Measurements from ENCODE around the gene NEGR1. TPM values are rescaled to one million over a fixed set of nuclear protein-coding genes. Genes with fewer than 3 reads are reported as not detected.

NEGR1 gene
- total and polyA plus RNA-seq, 2 experiments from 2014 or later, result 0.57 to 0.94 TPM

DNA sequence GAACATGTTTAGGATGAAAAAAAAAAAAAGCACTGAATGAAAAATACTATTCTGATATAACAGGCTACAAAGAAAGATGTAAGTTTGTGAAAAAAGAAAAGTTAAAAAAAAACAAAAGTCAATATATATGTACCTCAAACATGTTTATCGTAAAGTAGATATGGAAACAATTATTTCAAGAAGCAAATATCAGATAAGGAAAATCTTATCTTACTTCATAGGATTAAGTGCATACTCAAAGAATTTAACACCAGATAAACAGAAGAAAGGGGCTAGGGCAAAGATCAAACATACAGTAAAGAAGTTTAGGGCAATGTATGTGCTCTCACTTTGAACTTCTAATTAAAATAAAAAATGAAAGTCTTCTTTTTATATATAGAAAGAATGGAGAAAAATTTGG is 75.3 kb downstream of the NEGR1 start (continued):
- TF ChIP-seq NANOG (IDR thresholded peaks at IDR 0.05; ENCODE audit: borderline replicate concordance) (no peak), EZH2 (IDR thresholded peaks at IDR 0.05; ENCODE audit: low read depth, unreplicated experiment) (no peak), CREB1 (CRISPR knock-in tag; IDR thresholded peaks at IDR 0.05; ENCODE audit: low read depth) (no peak)

DNA sequence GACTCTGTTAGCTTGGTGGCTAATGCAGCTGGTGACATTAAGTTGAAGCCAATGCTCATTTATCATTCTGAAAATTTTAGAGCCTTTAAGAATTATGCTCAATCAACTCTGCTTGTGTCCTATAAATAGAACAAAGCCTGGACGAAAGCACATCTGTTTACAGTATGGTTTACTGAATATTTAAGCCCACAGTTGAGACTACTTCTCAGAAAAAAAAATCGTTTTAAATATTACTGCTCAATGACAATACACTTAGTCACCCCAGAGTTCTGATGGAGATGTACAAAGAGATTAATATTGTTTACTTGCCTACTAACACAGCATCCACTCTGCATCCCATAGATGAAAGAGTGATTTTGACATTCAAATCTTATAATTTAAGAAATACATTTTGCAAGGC is 79.6 kb downstream of the NEGR1 start:
- no peaks in the 10 kb centered on the region for H3K9me2 ChIP-seq (ENCODE audit: insufficient read depth)
- H3K4me1 ChIP-seq (ENCODE audit: insufficient read depth), result no peaks in the 10 kb centered on the region
- TF ChIP-seq EZH2phosphoT487 (IDR thresholded peaks at IDR 0.05; ENCODE audit: unreplicated experiment), result no peak
- TF ChIP-seq NANOG (IDR thresholded peaks at IDR 0.05; ENCODE audit: borderline replicate concordance), result no peak
- TF ChIP-seq STAT1 (IDR thresholded peaks at IDR 0.05; ENCODE audit: unreplicated experiment), result no peak
- TF ChIP-seq EZH2 (IDR thresholded peaks at IDR 0.05; ENCODE audit: low read depth, unreplicated experiment), result no peak
- TF ChIP-seq, protein P1, sequence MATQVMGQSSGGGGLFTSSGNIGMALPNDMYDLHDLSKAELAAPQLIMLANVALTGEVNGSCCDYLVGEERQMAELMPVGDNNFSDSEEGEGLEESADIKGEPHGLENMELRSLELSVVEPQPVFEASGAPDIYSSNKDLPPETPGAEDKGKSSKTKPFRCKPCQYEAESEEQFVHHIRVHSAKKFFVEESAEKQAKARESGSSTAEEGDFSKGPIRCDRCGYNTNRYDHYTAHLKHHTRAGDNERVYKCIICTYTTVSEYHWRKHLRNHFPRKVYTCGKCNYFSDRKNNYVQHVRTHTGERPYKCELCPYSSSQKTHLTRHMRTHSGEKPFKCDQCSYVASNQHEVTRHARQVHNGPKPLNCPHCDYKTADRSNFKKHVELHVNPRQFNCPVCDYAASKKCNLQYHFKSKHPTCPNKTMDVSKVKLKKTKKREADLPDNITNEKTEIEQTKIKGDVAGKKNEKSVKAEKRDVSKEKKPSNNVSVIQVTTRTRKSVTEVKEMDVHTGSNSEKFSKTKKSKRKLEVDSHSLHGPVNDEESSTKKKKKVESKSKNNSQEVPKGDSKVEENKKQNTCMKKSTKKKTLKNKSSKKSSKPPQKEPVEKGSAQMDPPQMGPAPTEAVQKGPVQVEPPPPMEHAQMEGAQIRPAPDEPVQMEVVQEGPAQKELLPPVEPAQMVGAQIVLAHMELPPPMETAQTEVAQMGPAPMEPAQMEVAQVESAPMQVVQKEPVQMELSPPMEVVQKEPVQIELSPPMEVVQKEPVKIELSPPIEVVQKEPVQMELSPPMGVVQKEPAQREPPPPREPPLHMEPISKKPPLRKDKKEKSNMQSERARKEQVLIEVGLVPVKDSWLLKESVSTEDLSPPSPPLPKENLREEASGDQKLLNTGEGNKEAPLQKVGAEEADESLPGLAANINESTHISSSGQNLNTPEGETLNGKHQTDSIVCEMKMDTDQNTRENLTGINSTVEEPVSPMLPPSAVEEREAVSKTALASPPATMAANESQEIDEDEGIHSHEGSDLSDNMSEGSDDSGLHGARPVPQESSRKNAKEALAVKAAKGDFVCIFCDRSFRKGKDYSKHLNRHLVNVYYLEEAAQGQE (IDR thresholded peaks at IDR 0.05; ENCODE audit: unreplicated experiment), result no peak
- TF ChIP-seq JUNB (IDR thresholded peaks at IDR 0.05; ENCODE audit: unreplicated experiment), result no peak
- H3K36me3 Mint-ChIP-seq (ENCODE audit: low read depth), result no peaks in the 10 kb centered on the region
- H3K4me1 Mint-ChIP-seq, result peaks cover 3% of the 10 kb centered on the region; the same call in 1 of the 3 replicates
- no peak overlapping the region for H3K27ac ChIP-seq (ENCODE audit: low read depth)
- ATAC-seq, result no peak
- no peaks in the 10 kb centered on the region for H3K79me2 ChIP-seq (replicated peaks; ENCODE audit: insufficient read depth)
- no peak for DNase-seq (ENCODE audit: low spot score)
- H3K36me3 ChIP-seq (ENCODE audit: insufficient read depth), result 0 out of 2 replicates have a peak, but pooled peaks cover 2% of the 10 kb centered on the region
- H3K4me3 ChIP-seq, result no peak overlapping the region
- H3K27me3 ChIP-seq (ENCODE audit: insufficient read depth), result no peaks in the 10 kb centered on the region
- no peak overlapping the region for H3K4me3 Mint-ChIP-seq
- no peaks in the 10 kb centered on the region for H4K20me1 ChIP-seq (replicated peaks; ENCODE audit: insufficient read depth)
- H3K4me2 ChIP-seq, result no peak overlapping the region
- no peak overlapping the region for H2AFZ ChIP-seq
- H3K9me3 Mint-ChIP-seq, result no peaks in the 10 kb centered on the region
- no peaks in the 10 kb centered on the region for H3F3A ChIP-seq (replicated peaks; ENCODE audit: low read depth)
- H3K27me3 Mint-ChIP-seq (ENCODE audit: insufficient read depth, low read depth, poor library complexity), result no peaks in the 10 kb centered on the region
- no peak overlapping the region for H3K27ac Mint-ChIP-seq

DNA sequence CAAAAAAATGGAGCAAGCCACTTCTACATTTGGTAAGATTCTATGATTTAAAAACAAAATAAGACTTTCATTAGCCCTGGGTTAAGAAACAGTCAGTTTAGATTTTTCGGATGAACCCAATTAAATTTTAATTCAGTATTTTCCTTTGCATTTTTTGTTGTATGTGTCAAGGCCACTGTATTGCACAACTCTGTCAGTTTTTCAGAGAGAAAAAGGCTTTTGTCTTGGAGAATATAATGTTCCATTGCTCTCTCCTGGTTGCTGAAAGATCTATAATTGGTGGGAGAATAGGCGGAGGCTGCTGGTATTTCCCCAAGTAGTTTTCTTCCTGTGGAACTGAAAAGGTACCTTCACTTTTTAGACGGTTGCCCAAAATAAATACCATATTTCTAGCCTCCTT is 84.6 kb downstream of the NEGR1 start:
- no peaks in the 10 kb centered on the region for H3K36me3 Mint-ChIP-seq (ENCODE audit: low read depth)
- no peak overlapping the region for H3K27ac Mint-ChIP-seq
- no peak for ATAC-seq

More for the DNA sequence above, 84.6 kb downstream of the NEGR1 start:
- Mint-ChIP-seq H3K4me1 (no peaks in the 10 kb centered on the region), H3K4me3 (no peak overlapping the region), H3K27me3 (ENCODE audit: insufficient read depth, low read depth, poor library complexity) (no peaks in the 10 kb centered on the region), H3K9me3 (no peaks in the 10 kb centered on the region)
- H3K4me2 ChIP-seq, result no peak overlapping the region
- H3K27ac ChIP-seq (ENCODE audit: low read depth), result no peak overlapping the region
- no peak overlapping the region for H2AFZ ChIP-seq
- H3K27me3 ChIP-seq (ENCODE audit: insufficient read depth), result no peaks in the 10 kb centered on the region
- H3K4me3 ChIP-seq, result no peak overlapping the region
- H3F3A ChIP-seq (replicated peaks; ENCODE audit: low read depth), result no peaks in the 10 kb centered on the region
- no peak for DNase-seq (ENCODE audit: low spot score)
- TF ChIP-seq STAT1 (IDR thresholded peaks at IDR 0.05; ENCODE audit: unreplicated experiment), result no peak
- TF ChIP-seq CREB1 (CRISPR knock-in tag; IDR thresholded peaks at IDR 0.05; ENCODE audit: low read depth), result no peak
- no peak for TF ChIP-seq JUNB (IDR thresholded peaks at IDR 0.05; ENCODE audit: unreplicated experiment)
- TF ChIP-seq ZNF114 (CRISPR knock-in tag; IDR thresholded peaks at IDR 0.05), result no peak
- H3K9me2 ChIP-seq (ENCODE audit: insufficient read depth), result no peaks in the 10 kb centered on the region
- H4K20me1 ChIP-seq (replicated peaks; ENCODE audit: insufficient read depth), result no peaks in the 10 kb centered on the region
- H3K36me3 ChIP-seq (ENCODE audit: insufficient read depth), result 0 out of 2 replicates have a peak, but pooled peaks cover 2% of the 10 kb centered on the region
- no peaks in the 10 kb centered on the region for H3K4me1 ChIP-seq (ENCODE audit: insufficient read depth)
- no peaks in the 10 kb centered on the region for H3K79me2 ChIP-seq (replicated peaks; ENCODE audit: insufficient read depth)

All from GM23338 (cell line).